Activated CD4-positive, alpha-beta memory T cell treated with anti-CD3 and anti-CD28 coated beads, Interleukin-2, amount 10 ng/mL, durations not matched to agents 7 days and 5 days (primary cell): ENCODE results near the gene C19orf25. TPM values are rescaled to one million over a fixed set of nuclear protein-coding genes. Genes with fewer than 3 reads are reported as not detected.
"Not testable (repeated sequence)": the region's sequence is repeated elsewhere in the genome, so short reads cannot be mapped to it uniquely, and the experiment has no call there.

Experiments used
- CTCF ChIA-PET: fragments of 350-600 bp; sonication (Branson Sonifier 250); formaldehyde crosslinking; loops from one replicate; lab custom pipeline; 2021; ENCODE audit warnings: antibody characterized with exemption, inconsistent platforms; lab: Charles Lee
- POLR2A ChIA-PET: fragments of 350-600 bp; sonication (Branson Sonifier 250); formaldehyde crosslinking; loops from one replicate; lab custom pipeline; 2021; ENCODE audit warnings: antibody characterized with exemption; lab: Charles Lee
- DNase-seq: peaks from one replicate; pipeline ENCODE4 v3.0.0-alpha.2; 2020
- H3K27ac Mint-ChIP-seq: one replicate; pipeline ENCODE4 v1.8.0; 2021; ENCODE audit warnings: mild to moderate bottlenecking, mixed read lengths
- H3K27me3 Mint-ChIP-seq: one replicate; pipeline ENCODE4 v1.8.0; 2021; ENCODE audit warnings: mixed read lengths
- H3K36me3 Mint-ChIP-seq: one replicate; pipeline ENCODE4 v1.8.0; 2021; ENCODE audit warnings: low read depth, mixed read lengths
- H3K4me1 Mint-ChIP-seq: one replicate; pipeline ENCODE4 v1.8.0; 2021; ENCODE audit warnings: mixed read lengths
- H3K4me3 Mint-ChIP-seq: one replicate; pipeline ENCODE4 v1.8.0; 2021; ENCODE audit warnings: mild to moderate bottlenecking, mixed read lengths
- H3K9me3 Mint-ChIP-seq: one replicate; pipeline ENCODE4 v1.8.0; 2021; ENCODE audit warnings: mixed read lengths
- total RNA-seq, 2 experiments: library from RNA; stranded (reverse); gene quantifications; one replicate each; pipeline ENCODE4 v1.2.3, GENCODE V29; 2021

Gene C19orf25
- total RNA-seq, 2 experiments from 2014 or later: 38.4 to 38.5 TPM

- Mint-ChIP-seq H3K4me3 (no peak overlapping the region), H3K4me1 (peaks cover 26% of the 10 kb centered on the region), H3K9me3 (no peaks in the 10 kb centered on the region), H3K27ac (no peak overlapping the region), H3K36me3 (peaks cover under 1% of the 10 kb centered on the region), H3K27me3 (peaks cover 47% of the 10 kb centered on the region)
- DNase-seq: no peak
- POLR2A ChIA-PET: no interaction called here
- CTCF ChIA-PET: no interaction called here
These were observed 31.1 kb downstream of the C19orf25 start for GRCh38 chr19:1447944-1448343.

GRCh38 chr19:1447504-1447903, 31.5 kb downstream of the C19orf25 start:
- H3K4me3 Mint-ChIP-seq: peak overlapping the region; percentile 30
- CTCF ChIA-PET: interaction anchor here (0.7 kb wide), 1 partner anchor 11 kb away, joined by 3 read pairs; no protein-coding TSS in a partner anchor
- H3K9me3 Mint-ChIP-seq: no peaks in the 10 kb centered on the region
- H3K27me3 Mint-ChIP-seq: peaks cover 44% of the 10 kb centered on the region
- POLR2A ChIA-PET: no interaction called here
- peak overlapping the region; percentile 40 for H3K27ac Mint-ChIP-seq
- H3K36me3 Mint-ChIP-seq: peaks cover 5% of the 10 kb centered on the region
- peaks cover 30% of the 10 kb centered on the region for H3K4me1 Mint-ChIP-seq
- DNase-seq: no peak

DNA sequence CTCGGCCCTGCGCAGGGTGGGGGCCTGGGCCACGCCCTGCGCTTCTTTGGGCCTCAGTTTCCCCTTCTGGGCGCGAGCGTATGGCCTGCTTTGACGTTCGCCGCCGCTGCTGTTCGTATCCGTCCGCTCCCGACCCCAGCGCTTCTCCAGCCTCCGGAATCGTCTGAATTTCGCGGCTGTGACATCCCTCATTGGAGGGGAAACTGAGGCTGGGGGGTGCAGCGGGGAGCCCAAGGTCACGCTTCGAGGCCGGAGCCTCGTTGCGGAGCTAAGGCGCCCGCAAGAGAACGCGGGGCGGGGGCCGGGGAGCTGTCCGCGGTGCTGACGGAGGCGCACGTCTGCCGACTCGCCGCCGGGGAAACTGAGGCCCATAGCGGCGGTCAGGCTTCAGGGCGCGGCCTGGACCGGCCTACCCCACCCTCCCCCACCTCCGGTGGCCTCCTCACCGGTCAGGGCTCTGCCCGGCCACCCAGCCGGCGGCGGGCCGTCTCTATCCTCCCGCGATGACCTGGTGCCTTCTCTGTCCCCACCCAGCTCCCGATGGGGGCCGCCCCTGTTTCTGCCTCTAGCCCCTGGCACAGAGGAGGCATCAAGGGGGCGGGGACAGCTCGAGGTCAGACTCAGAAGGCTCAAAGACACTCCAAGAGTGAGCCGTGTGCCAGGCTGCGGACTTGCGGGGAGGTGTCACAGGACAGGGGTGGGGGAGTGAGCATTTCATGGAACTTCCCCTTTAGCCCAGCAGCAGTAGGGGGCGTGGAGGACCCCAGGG, 32.1 kb downstream of the C19orf25 start:
- Mint-ChIP-seq H3K27me3 (peaks cover 43% of the 10 kb centered on the region), H3K4me3 (peak overlapping the region; percentile 30), H3K4me1 (peaks cover 35% of the 10 kb centered on the region), H3K36me3 (peaks cover 11% of the 10 kb centered on the region), H3K27ac (peak overlapping the region; percentile 44), H3K9me3 (no peaks in the 10 kb centered on the region)
- ChIA-PET CTCF (interaction anchor here (0.7 kb wide), 1 partner anchor 11 kb away, joined by 3 read pairs; no protein-coding TSS in a partner anchor), POLR2A (no interaction called here)
- DNase-seq: peak; percentile 37

- no peak overlapping the region for H3K27ac Mint-ChIP-seq
- peaks cover 40% of the 10 kb centered on the region for H3K4me1 Mint-ChIP-seq
- H3K4me3 Mint-ChIP-seq: no peak overlapping the region
- ChIA-PET CTCF (interaction anchor here (0.6 to 1.6 kb wide), 5 partner anchors 9 to 202 kb away, joined by 3 to 4 read pairs (median 4); no protein-coding TSS in a partner anchor), POLR2A (interaction anchor here (1.1 to 1.6 kb wide), 4 partner anchors 10 to 26 kb away, joined by 3 to 5 read pairs (median 4); no protein-coding TSS in a partner anchor)
- H3K27me3 Mint-ChIP-seq: peaks cover 36% of the 10 kb centered on the region
- no peak for DNase-seq
- peaks cover 19% of the 10 kb centered on the region for H3K36me3 Mint-ChIP-seq
- no peaks in the 10 kb centered on the region for H3K9me3 Mint-ChIP-seq
These were observed 32.9 kb downstream of the C19orf25 start for GRCh38 chr19:1445932-1446712.

- peak overlapping the region; percentile 70 for H3K4me3 Mint-ChIP-seq
- DNase-seq: peak; percentile 84
- H3K36me3 Mint-ChIP-seq: peaks cover 26% of the 10 kb centered on the region
- POLR2A ChIA-PET: interaction anchor here (1.1 to 1.6 kb wide), 7 partner anchors 10 to 33 kb away, joined by 3 to 5 read pairs (median 3); no protein-coding TSS in a partner anchor
- no peaks in the 10 kb centered on the region for H3K9me3 Mint-ChIP-seq
- CTCF ChIA-PET: interaction anchor here (0.6 to 2.6 kb wide), 8 partner anchors 10 to 201 kb away, joined by 3 to 10 read pairs (median 4); no protein-coding TSS in a partner anchor
- H3K4me1 Mint-ChIP-seq: peaks cover 44% of the 10 kb centered on the region
- peak overlapping the region; percentile 27 for H3K27ac Mint-ChIP-seq
- H3K27me3 Mint-ChIP-seq: peaks cover 29% of the 10 kb centered on the region
These were observed 33.7 kb downstream of the C19orf25 start for GRCh38 chr19:1445185-1445931.

GRCh38 chr19:1441677-1442438, 37.2 kb downstream of the C19orf25 start:
- POLR2A ChIA-PET: interaction anchor here (1.3 kb wide), 1 partner anchor 30 kb away, joined by 3 read pairs; no protein-coding TSS in a partner anchor
- Mint-ChIP-seq H3K4me3 (no peak overlapping the region), H3K27ac (no peak overlapping the region), H3K27me3 (peaks cover 6% of the 10 kb centered on the region), H3K36me3 (peaks cover 43% of the 10 kb centered on the region), H3K4me1 (peaks cover 52% of the 10 kb centered on the region), H3K9me3 (no peaks in the 10 kb centered on the region)
- CTCF ChIA-PET: interaction anchor here (1.0 kb wide), 1 partner anchor 29 kb away, joined by 3 read pairs; no protein-coding TSS in a partner anchor
- no peak for DNase-seq

DNA sequence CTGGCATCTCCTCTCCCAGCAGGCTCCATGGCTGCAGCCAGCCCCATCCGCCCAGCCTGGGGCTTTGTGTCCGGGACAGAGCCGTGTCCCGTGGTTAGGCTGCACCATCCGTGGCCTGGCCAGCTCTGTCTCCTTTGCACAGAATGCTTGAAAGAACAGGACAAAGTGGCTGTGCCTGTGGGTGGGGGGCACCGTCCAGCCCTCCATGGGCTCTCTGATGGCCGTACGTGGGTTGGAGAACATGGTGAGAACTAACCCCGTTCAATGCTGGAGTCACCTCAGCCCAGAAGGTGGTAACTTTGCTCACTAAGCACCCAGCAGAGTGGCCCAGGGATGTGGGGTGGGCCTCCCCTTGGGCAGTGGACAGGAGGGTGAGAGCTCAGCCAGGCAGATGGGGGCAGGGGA, 38.0 kb downstream of the C19orf25 start:
- no peak for DNase-seq
- Mint-ChIP-seq H3K27ac (no peak overlapping the region), H3K9me3 (no peaks in the 10 kb centered on the region), H3K36me3 (peaks cover 43% of the 10 kb centered on the region), H3K27me3 (peaks cover 3% of the 10 kb centered on the region), H3K4me1 (peaks cover 52% of the 10 kb centered on the region), H3K4me3 (peak overlapping the region; percentile 99)
- ChIA-PET POLR2A (interaction anchor here (0.7 to 1.2 kb wide), 2 partner anchors 30 to 32 kb away, joined by 3 read pairs; no protein-coding TSS in a partner anchor), CTCF (no interaction called here)

GRCh38 chr19:1440418-1440801, 38.6 kb downstream of the C19orf25 start:
- ChIA-PET POLR2A (interaction anchor here (0.7 to 1.4 kb wide), 3 partner anchors 30 to 32 kb away, joined by 3 to 4 read pairs (median 3); no protein-coding TSS in a partner anchor), CTCF (no interaction called here)
- Mint-ChIP-seq H3K27ac (no peak overlapping the region), H3K27me3 (peaks cover 2% of the 10 kb centered on the region), H3K4me3 (peak overlapping the region; percentile 99), H3K9me3 (no peaks in the 10 kb centered on the region), H3K36me3 (peaks cover 47% of the 10 kb centered on the region), H3K4me1 (peaks cover 51% of the 10 kb centered on the region)
- DNase-seq: no peak

- H3K36me3 Mint-ChIP-seq: peaks cover 50% of the 10 kb centered on the region
- peak; percentile 46 for DNase-seq
- H3K4me1 Mint-ChIP-seq: peaks cover 44% of the 10 kb centered on the region
- peak overlapping the region; percentile 99 for H3K4me3 Mint-ChIP-seq
- H3K27ac Mint-ChIP-seq: peak overlapping the region; percentile 88
- H3K9me3 Mint-ChIP-seq, CTCF ChIA-PET, H3K27me3 Mint-ChIP-seq: not testable (repeated sequence)
- POLR2A ChIA-PET: interaction anchor here (1.0 to 1.4 kb wide), 3 partner anchors 26 to 31 kb away, joined by 3 to 4 read pairs (median 3); no protein-coding TSS in a partner anchor
These were observed 39.2 kb downstream of the C19orf25 start for GRCh38 chr19:1439525-1440417.

- H3K4me3 Mint-ChIP-seq: peak overlapping the region; percentile 99
- peaks cover 50% of the 10 kb centered on the region for H3K36me3 Mint-ChIP-seq
- POLR2A ChIA-PET: interaction anchor here (1.0 to 1.1 kb wide), 2 partner anchors 26 to 30 kb away, joined by 3 read pairs; no protein-coding TSS in a partner anchor
- no peaks in the 10 kb centered on the region for H3K27me3 Mint-ChIP-seq
- CTCF ChIA-PET: no interaction called here
- no peak for DNase-seq
- H3K4me1 Mint-ChIP-seq: peaks cover 39% of the 10 kb centered on the region
- peak overlapping the region; percentile 88 for H3K27ac Mint-ChIP-seq
- no peaks in the 10 kb centered on the region for H3K9me3 Mint-ChIP-seq
These were observed 40.1 kb downstream of the C19orf25 start for GRCh38 chr19:1438933-1439354.
